CD14-positive monocyte (primary cell): ENCODE data around the gene METTL25B. TPM values are rescaled to one million over a fixed set of nuclear protein-coding genes. Genes with fewer than 3 reads are reported as not detected.
A peak's percentile ranks its signal among the peaks of the same experiment; 100 is the strongest.

Source experiments
- DNase-seq, 3 donors: peaks; one replicate each; pipeline ENCODE4 v3.0.0-alpha.2; 2011 to 2022
- H2AFZ ChIP-seq: 2 replicates; pipeline ENCODE4 v1.6.0; 2012; ENCODE audit warnings: mild to moderate bottlenecking, low read depth, low read length, inconsistent platforms; ENCODE audit not compliant: insufficient read depth, poor library complexity, severe bottlenecking
- H3K27ac ChIP-seq, 2 donors: 1 replicate in 1 of 2; 2 replicates in 1 of 2; pipeline ENCODE4 v1.5.1; 2012 to 2013; ENCODE audit warnings: low read length in 2 of 2, control low read depth in 1 of 2, inconsistent platforms in 1 of 2, low read depth in 1 of 2, mild to moderate bottlenecking in 1 of 2
- H3K27me3 ChIP-seq, 2 donors: one replicate each; pipeline versions ENCODE4 v1.6.0 to v1.6.1; 2011 to 2013; ENCODE audit warnings: low read length in 2 of 2; ENCODE audit not compliant: control insufficient read depth in 2 of 2, insufficient read depth in 2 of 2
- H3K36me3 ChIP-seq, 2 donors: replicated peaks in 1 of 2; 1 replicate in 1 of 2; 2 replicates in 1 of 2; pipeline versions ENCODE4 v1.5.1 to v1.6.1; 2012 to 2013; ENCODE audit warnings: low read length in 2 of 2, control low read depth in 1 of 2, inconsistent platforms in 1 of 2, mild to moderate bottlenecking in 1 of 2; ENCODE audit not compliant: insufficient read depth in 2 of 2, control insufficient read depth in 1 of 2
- H3K4me1 ChIP-seq, 2 donors: 1 replicate in 1 of 2; 2 replicates in 1 of 2; pipeline versions ENCODE4 v1.5.1 to v1.6.1; 2012 to 2013; ENCODE audit warnings: low read length in 2 of 2, control low read depth in 1 of 2, inconsistent platforms in 1 of 2, mild to moderate bottlenecking in 1 of 2, moderate library complexity in 1 of 2; ENCODE audit not compliant: insufficient read depth in 2 of 2, control insufficient read depth in 1 of 2
- H3K4me2 ChIP-seq: replicated peaks from 2 replicates; pipeline ENCODE3; 2012; ENCODE audit warnings: low read length, moderate library complexity, mild to moderate bottlenecking; ENCODE audit not compliant: poor library complexity, severe bottlenecking; ENCODE audit errors: extremely low read depth
- H3K4me3 ChIP-seq, 3 experiments: fragments of 200-600 bp in 1 of 3; sonication (generic) in 1 of 3; replicated peaks in 1 of 3; 1 replicate in 2 of 3; 2 replicates in 1 of 3; pipeline ENCODE4 v1.5.1; 2011 to 2013; ENCODE audit warnings: low read length in 3 of 3, mild to moderate bottlenecking in 3 of 3, control low read depth in 2 of 3, low read depth in 2 of 3, inconsistent platforms in 1 of 3, moderate library complexity in 1 of 3
- H3K79me2 ChIP-seq: 2 replicates; pipeline ENCODE4 v1.6.0; 2012; ENCODE audit warnings: mild to moderate bottlenecking, control low read depth, inconsistent platforms, low read length, moderate library complexity; ENCODE audit not compliant: insufficient read depth
- H3K9ac ChIP-seq: 2 replicates; pipeline ENCODE4 v1.6.0; 2017; ENCODE audit warnings: low read length, mild to moderate bottlenecking; ENCODE audit not compliant: insufficient read depth, poor library complexity, severe bottlenecking
- H3K9me3 ChIP-seq, 2 donors: replicated peaks in 1 of 2; 1 replicate in 1 of 2; 2 replicates in 1 of 2; pipeline versions ENCODE4 v1.5.1 to v1.6.1; 2012 to 2013; ENCODE audit warnings: low read length in 2 of 2, control low read depth in 1 of 2; ENCODE audit not compliant: control insufficient read depth in 1 of 2, insufficient read depth in 1 of 2
- H4K20me1 ChIP-seq: 2 replicates; pipeline ENCODE4 v1.6.0; 2012; ENCODE audit warnings: mild to moderate bottlenecking, low read length, control low read depth, moderate library complexity; ENCODE audit not compliant: insufficient read depth
- H3K27ac Mint-ChIP-seq, 7 donors: one replicate each; pipeline ENCODE4 v1.8.0; 2020; ENCODE audit warnings: mild to moderate bottlenecking in 7 of 7, mixed read lengths in 7 of 7, moderate library complexity in 6 of 7, inconsistent platforms in 2 of 7
- H3K27me3 Mint-ChIP-seq, 3 donors: one replicate each; pipeline ENCODE4 v1.8.0; 2021 to 2022; ENCODE audit warnings: low read depth in 3 of 3, mild to moderate bottlenecking in 3 of 3, mixed read lengths in 3 of 3, moderate library complexity in 3 of 3, inconsistent platforms in 1 of 3
- H3K36me3 Mint-ChIP-seq, 2 donors: one replicate each; pipeline ENCODE4 v1.8.0; 2020; ENCODE audit warnings: mixed read lengths in 2 of 2, inconsistent platforms in 1 of 2, mild to moderate bottlenecking in 1 of 2
- H3K4me1 Mint-ChIP-seq: one replicate; pipeline ENCODE4 v1.8.0; 2020; ENCODE audit warnings: mild to moderate bottlenecking, mixed read lengths
- H3K4me3 Mint-ChIP-seq, 2 donors: one replicate each; pipeline ENCODE4 v1.8.0; 2020; ENCODE audit warnings: mild to moderate bottlenecking in 2 of 2, mixed read lengths in 2 of 2, moderate library complexity in 1 of 2
- H3K9me3 Mint-ChIP-seq, 7 donors: one replicate each; pipeline ENCODE4 v1.8.0; 2020 to 2022; ENCODE audit warnings: mixed read lengths in 7 of 7, mild to moderate bottlenecking in 6 of 7, moderate library complexity in 6 of 7, inconsistent platforms in 2 of 7
- WGBS: methylation state at CpG from one replicate; pipeline ENCODE4 v1.1.5; 2013; ENCODE audit warnings: missing lambda C conversion rate; ENCODE audit not compliant: insufficient coverage; 5-methylcytosine and 5-hydroxymethylcytosine counted together
- intact Hi-C, 2 donors: fragments of 100-400 bp; cut with micrococcal nuclease; formaldehyde crosslinking; loops; one replicate each; pipeline versions ENCODE4 v1.15.0 to v1.15.1; 2023
- polyA plus RNA-seq, 3 donors: library from polyadenylated mRNA; depleted of rRNA in 1 of 3; unstranded in 2 of 3; stranded (reverse) in 1 of 3; fragments of 300-500 nt in 2 of 3; fragments of >200 nt in 1 of 3; fragmentation: Illumina TruSeq in 2 of 3; gene quantifications; 1 replicate in 2 of 3; 2 replicates in 1 of 3; pipeline ENCODE4 v1.2.3, GENCODE V29; 2012 to 2021
- TF ChIP-seq, protein P1 (sequence below): fragments of 200-600 bp; IDR thresholded peaks from one replicate; pipeline ENCODE4 v1.8.0; 2022; ENCODE audit warnings: antibody characterized with exemption, mild to moderate bottlenecking

METTL25B gene
- polyA plus RNA-seq, 3 donors = 4.6 to 49.3 (median 4.8) TPM

GRCh38 chr1:156775799-156776198 lies 47.5 kb downstream of the METTL25B start:
- H3K9me3 ChIP-seq = no peaks in the 10 kb centered on the region
- no peak for DNase-seq
- TF ChIP-seq, protein P1, sequence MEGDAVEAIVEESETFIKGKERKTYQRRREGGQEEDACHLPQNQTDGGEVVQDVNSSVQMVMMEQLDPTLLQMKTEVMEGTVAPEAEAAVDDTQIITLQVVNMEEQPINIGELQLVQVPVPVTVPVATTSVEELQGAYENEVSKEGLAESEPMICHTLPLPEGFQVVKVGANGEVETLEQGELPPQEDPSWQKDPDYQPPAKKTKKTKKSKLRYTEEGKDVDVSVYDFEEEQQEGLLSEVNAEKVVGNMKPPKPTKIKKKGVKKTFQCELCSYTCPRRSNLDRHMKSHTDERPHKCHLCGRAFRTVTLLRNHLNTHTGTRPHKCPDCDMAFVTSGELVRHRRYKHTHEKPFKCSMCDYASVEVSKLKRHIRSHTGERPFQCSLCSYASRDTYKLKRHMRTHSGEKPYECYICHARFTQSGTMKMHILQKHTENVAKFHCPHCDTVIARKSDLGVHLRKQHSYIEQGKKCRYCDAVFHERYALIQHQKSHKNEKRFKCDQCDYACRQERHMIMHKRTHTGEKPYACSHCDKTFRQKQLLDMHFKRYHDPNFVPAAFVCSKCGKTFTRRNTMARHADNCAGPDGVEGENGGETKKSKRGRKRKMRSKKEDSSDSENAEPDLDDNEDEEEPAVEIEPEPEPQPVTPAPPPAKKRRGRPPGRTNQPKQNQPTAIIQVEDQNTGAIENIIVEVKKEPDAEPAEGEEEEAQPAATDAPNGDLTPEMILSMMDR = no peak
- peaks cover 86% of the 10 kb centered on the region for H4K20me1 ChIP-seq
- Mint-ChIP-seq H3K4me3 (no peak overlapping the region), H3K9me3 (peaks cover 0 to under 1% (median 0%) of the 10 kb centered on the region in 7 donors), H3K27ac (peak overlapping the region in 4 of 7 donors; percentile 2 to 20 (median 8)), H3K4me1 (peaks cover 17% of the 10 kb centered on the region), H3K27me3 (no peaks in the 10 kb centered on the region), H3K36me3 (peaks cover 33 to 36% of the 10 kb centered on the region in 2 donors)
- intact Hi-C loops = no loop called here
- H3K9ac ChIP-seq = no peak overlapping the region
- H3K4me1 ChIP-seq = peaks cover 0 to 5% of the 10 kb centered on the region in 2 donors
- peaks cover 89% of the 10 kb centered on the region for H3K79me2 ChIP-seq
- WGBS = 100% methylated on average over 1 of the region's 5 CpGs
- no peak overlapping the region for H2AFZ ChIP-seq
- H3K4me3 ChIP-seq = no peak overlapping the region
- H3K36me3 ChIP-seq = peaks cover 15 to 47% of the 10 kb centered on the region in 2 donors
- H3K27me3 ChIP-seq = no peaks in the 10 kb centered on the region
- no peak overlapping the region for H3K4me2 ChIP-seq
- no peak overlapping the region for H3K27ac ChIP-seq

DNA sequence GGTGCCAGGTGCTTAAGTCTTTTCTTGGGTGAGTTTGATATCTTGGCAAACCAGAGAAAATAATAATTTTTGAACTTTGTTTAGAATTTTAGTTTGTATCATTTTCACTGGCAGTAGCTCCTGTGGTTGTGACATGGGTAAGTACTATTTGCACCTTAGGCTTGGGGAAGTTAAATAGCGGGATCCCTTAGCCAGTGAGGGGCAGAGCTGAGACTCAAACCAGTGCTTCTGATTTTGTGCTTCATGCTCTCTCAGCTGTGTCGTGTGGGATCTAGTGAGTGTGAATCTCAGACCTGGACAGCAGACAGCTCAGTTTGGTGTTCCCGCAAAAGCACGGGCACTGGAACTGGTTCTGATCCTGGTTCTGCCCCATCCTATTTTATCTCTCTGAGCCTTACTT lies 48.7 kb downstream of the METTL25B start:
- peaks cover 0 to 3% (median 0%) of the 10 kb centered on the region in 7 donors for H3K9me3 Mint-ChIP-seq
- H4K20me1 ChIP-seq = peaks cover 89% of the 10 kb centered on the region
- H3K27me3 Mint-ChIP-seq = no peaks in the 10 kb centered on the region
- no peaks in the 10 kb centered on the region for H3K9me3 ChIP-seq
- H3K27me3 ChIP-seq = no peaks in the 10 kb centered on the region
- peaks cover 35 to 40% of the 10 kb centered on the region in 2 donors for H3K36me3 Mint-ChIP-seq
- no peak overlapping the region for H3K4me2 ChIP-seq
- no peak overlapping the region for H3K9ac ChIP-seq
- 51% methylated on average over 2 of the region's 4 CpGs for WGBS
- no peak overlapping the region for H2AFZ ChIP-seq
- DNase-seq = no peak
- no peaks in the 10 kb centered on the region for H3K4me1 ChIP-seq
- H3K79me2 ChIP-seq = peaks cover 88% of the 10 kb centered on the region
- intact Hi-C loops = no loop called here
- peaks cover 12 to 51% of the 10 kb centered on the region in 2 donors for H3K36me3 ChIP-seq
- H3K4me3 Mint-ChIP-seq = no peak overlapping the region
- peak overlapping the region in 2 of 7 donors; percentile 0 to 58 for H3K27ac Mint-ChIP-seq
- H3K4me1 Mint-ChIP-seq = peaks cover 11% of the 10 kb centered on the region
- H3K27ac ChIP-seq = peak overlapping the region in 1 of 2 donors; percentile 26
- TF ChIP-seq, protein P1 = no peak
- H3K4me3 ChIP-seq = no peak overlapping the region
